GM21723 (cell line): Measurements from ENCODE around the gene CSPG4.
"Not testable (repeated sequence)": the region's sequence is repeated elsewhere in the genome, so short reads cannot be mapped to it uniquely, and the experiment has no call there.

Experiments used
- ATAC-seq: cut with Tn5 transposase; IDR thresholded peaks from one replicate; pipeline ENCODE4 v1.9.1; 2021; ENCODE audit warnings: mild to moderate bottlenecking, moderate library complexity; ENCODE audit not compliant: unreplicated experiment

CSPG4 gene

DNA sequence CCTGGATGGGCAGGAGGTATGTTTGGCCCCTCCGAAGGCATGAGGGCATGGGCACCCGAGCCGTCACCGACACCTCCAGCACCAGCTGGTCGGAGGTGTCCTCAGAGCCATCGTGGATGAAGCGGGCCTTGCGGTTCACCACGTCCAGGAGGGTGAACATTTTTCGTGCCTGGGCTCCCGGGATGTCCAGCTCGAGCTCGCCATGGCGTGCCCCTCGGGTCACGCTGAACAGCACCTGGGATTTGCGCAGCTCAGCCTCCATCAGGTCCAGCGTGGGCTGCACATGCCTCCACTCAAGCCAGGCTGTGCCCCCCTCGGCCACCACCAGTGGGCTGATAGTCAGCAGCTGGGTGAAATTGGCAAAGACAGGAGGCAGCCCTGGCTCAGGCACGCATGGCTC lies 23.2 kb downstream of the CSPG4 start:
- ATAC-seq = not testable (repeated sequence)

DNA sequence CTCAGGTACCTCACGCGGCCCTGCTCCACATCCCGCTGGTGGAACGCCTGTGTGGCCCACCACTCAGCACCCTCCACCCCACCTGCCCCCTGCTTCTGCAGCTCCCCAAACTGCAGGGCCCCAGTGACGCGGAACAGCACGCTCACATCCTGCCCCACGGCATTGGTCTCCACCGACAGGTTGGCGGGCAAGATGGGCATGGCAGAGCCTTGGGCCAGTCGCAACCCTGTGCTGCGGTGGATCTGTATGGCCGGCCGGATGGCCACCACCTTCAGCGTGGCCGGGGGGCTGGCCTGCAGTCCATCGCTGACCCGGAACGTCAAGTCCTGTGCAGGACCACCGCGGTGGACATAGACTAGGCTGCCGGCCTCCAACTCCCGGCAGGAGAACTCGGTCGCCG lies 23.8 kb downstream of the CSPG4 start:
- ATAC-seq = no peak

DNA sequence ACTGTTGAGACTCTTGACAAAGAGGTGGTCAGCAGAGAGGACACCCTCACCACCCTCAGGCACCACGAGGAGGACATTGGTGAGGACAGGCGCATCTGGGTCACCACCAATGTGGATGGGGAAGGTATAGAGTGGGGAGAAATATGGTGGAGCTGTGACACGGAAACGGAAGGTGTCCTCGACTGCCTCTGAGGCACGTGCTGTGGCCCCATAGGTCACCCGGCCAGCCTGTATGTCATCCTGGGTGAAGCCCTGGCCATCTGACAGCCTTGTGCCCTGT lies 24.4 kb downstream of the CSPG4 start:
- ATAC-seq = no peak

DNA sequence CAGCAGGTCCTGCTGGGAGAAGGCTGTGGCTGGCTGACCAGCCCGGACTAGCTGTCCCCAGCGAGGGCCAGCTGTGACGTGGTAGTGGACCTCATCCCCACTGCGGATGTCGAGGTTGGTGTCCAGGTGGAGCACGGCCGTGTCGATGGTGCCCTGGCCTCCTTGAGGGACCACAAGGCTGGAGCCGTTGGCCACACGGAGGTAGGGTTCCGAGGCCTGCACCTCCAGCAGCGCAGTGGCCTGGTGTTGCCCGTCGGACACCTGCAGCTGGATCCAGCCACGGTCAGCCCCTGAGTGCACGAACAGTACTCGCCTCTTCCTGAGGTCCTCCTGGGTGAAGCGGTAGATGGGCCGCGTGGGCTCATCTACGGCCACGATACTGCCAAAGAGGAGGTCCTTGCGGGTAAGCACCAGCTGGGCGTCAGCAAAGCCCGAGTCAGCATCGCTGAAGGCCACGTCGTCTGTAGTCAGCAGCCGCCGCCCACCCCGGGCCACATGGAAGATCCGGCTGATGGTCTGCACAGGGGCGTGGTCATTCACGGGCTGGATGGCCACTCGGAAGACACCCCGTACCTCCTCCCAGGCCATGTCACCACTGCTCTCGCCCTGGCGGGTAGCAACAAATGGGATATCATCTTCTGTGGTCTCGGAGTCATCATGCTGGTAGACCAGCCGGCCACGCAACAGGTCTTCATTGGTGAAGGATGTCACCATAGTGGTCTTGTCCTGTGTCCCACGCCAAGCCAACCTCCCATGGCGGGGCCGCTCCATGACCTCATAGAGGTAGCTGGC lies 25.0 kb downstream of the CSPG4 start:
- ATAC-seq = no peak

DNA sequence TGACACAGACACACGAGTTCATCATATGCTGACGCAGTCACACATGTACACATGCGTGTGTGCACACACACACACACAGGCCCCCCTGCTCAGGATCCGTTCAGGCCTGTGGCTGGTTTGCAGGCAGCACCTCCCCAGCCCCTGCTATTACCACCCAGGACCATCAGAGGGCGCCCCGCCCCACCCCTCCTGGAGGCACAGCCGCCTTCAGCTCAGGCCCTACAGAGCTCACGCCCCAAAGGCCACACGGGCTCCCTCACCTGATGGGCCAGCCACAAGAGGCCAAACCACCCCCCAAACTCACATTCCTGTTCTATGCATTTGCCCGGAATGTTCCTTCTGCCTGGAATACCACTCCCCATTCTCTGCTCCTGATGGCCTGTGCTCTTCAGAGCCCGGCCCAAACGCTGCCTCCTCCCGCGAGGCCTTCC lies 26.4 kb downstream of the CSPG4 start:
- ATAC-seq = not testable (repeated sequence)

DNA sequence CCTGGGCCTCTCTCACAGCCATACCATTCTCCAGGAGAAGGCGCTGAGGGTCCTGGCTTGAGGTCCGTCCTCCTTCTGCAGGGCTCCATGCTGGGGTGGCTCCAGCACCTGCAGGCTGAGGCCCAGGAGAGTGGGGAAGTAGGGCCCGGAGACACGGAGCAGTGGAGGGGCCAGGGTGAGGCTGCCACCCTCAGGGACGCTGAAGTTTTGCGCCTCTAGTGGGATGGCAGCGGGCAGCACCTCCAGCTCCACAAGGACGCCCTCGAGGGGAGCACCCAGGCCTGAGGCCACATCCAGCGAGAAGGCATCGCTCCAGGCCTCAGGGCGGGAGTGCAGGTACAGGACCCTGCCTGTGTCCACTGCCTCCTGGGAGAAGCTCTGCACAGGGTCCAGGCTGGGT lies 27.5 kb downstream of the CSPG4 start:
- ATAC-seq = no peak

DNA sequence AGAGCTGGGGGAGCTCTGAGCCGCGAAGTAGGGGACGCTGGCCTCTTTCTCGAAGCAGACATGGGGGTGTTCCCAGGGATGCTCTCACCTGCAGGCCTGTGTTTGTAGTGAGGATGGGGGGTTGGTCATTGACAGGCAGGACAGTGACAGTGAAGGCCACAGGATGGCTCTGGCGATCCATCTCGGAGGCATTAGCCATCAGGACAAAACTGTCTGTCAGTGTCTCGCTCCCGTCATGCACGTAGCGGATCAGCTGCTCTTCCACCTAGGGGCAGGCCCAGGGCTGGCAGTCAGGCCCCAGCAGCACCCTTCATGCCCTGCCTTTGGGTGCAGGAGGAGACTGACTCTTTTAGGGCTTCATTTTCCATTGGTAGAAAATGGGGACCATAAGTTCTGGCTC lies 28.0 kb downstream of the CSPG4 start:
- no peak for ATAC-seq

DNA sequence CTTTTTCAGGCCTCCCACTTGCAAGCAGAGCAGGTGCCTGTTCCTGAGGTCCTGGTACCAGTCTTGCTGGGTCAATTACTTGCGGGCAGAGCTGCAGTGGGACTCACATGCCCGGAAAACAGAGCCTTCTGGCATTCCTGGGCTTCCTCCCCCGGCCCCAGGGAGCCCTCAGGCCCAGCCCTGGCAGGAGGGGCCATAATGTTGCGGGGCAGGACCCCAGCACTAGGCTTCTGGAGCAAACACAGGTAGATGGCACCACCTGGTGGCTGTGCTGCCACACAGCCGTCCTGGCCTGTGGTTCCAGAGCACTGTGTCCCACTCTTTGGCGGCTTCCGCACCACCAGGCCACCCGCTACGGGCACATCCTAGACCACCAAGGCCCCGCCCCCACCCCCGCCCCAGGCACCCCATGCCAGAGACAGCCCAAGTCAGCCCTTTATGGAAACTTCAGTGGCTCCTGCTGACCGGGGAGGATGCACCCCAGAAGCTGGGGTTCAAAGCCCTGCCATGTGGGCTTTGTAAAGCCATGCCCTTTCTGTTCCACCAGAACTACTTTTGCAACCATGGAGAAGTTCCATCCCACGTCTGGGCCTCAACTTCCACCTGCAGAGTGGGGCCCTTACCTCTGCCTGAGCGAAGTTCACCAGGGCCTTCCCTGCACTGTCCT lies 28.9 kb downstream of the CSPG4 start:
- not testable (repeated sequence) for ATAC-seq

DNA sequence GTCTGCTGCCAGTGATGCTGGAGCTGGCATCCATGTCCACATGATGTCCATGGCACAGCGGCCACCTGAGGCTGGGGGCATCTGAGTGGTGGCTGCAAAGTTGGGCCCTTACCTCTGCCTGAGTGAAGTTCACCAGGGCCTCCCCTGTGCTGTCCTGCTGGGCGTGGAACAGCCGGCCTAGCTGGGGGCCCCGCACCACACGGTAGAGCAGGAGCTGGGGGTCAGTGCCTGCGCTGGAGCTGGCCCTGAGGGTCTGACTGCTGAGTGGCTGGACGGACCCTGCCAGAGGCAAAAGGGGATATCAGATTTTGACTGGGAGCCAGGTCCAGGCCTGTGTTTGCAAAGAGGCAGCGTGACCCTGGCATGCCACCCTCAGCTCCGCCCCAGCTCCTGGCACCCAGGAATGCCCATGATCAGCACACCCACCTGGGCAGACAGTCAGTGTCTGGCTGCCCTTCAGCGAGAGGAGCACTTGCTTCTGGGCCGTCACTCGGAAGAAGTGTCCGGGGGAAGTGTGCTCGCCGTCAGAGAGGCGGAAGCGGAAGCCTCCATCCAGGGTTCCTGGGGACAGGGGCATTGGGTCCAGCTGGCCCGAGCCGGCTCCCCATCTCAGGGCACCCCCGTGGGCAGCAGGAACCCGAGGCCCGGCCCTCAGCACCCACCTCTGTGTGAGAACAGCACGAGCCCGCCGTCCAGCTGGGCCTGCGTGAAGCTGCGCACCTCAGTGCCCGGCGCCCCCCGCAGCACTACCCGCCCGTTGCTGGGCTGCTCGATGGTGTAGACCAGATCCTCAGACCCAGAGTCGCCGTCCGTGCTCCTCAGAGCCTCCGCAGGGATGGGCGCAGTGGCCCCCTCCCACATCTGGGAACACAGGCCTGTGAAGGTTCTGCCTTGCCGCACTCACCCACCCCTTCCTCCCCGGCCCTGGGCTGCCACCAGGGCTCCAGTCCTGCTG lies 30.2 kb downstream of the CSPG4 start:
- no peak for ATAC-seq

DNA sequence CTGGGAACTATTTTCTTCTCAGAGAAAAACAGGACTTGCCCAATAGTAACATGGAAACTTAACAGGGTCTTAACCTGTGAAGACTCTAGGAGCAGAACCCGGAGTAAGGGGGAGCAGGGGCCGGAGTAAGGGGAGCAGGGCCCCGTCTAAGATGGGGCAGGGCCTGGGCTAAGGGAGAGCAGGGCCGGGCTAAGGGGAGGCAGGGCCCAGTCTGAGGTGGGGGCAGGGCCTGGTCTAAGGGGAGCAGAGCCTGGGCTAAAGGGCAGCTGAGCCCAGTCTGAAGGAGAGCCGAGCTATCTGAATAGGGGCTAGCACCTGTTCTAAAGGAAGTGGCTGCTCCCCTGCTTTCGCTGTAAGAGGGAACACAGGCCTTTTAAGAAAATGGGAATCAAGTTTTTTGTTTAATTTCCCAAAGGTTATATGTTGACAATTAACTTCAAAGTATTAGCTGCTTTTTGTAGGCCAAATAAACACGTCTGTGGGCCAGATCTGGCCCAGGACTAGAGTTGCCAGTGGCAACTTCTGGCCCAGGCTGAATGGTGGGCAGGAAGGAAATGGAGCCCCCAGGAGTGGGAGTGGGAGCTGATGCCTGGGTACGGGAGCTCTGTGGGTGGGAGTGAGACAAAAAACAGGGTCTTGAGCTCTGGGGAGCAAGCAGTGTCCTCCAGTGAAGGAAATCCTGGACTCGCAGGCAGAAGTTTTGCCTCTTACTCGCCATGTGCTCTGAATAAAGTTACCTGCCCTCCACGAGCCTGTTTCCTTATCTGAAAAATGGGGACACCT lies 32.5 kb downstream of the CSPG4 start:
- no peak for ATAC-seq

DNA sequence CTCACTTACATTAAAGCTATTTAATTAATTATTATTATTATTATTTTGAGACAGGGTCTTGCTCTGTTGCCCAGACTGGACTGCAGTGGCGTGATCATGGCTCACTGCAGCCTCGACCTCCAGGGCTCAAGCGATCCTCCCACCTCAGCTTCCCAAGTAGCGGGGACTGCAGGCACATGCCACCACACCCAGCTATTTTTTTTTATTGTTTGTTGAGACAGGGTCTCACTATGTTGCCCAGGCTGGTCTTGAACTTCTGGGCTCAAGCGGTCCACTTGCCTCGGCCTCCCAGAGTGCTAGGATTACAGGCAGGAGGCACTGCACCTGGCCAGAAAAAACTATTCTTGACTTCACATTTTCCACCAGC lies 34.3 kb downstream of the CSPG4 start:
- ATAC-seq = not testable (repeated sequence)

DNA sequence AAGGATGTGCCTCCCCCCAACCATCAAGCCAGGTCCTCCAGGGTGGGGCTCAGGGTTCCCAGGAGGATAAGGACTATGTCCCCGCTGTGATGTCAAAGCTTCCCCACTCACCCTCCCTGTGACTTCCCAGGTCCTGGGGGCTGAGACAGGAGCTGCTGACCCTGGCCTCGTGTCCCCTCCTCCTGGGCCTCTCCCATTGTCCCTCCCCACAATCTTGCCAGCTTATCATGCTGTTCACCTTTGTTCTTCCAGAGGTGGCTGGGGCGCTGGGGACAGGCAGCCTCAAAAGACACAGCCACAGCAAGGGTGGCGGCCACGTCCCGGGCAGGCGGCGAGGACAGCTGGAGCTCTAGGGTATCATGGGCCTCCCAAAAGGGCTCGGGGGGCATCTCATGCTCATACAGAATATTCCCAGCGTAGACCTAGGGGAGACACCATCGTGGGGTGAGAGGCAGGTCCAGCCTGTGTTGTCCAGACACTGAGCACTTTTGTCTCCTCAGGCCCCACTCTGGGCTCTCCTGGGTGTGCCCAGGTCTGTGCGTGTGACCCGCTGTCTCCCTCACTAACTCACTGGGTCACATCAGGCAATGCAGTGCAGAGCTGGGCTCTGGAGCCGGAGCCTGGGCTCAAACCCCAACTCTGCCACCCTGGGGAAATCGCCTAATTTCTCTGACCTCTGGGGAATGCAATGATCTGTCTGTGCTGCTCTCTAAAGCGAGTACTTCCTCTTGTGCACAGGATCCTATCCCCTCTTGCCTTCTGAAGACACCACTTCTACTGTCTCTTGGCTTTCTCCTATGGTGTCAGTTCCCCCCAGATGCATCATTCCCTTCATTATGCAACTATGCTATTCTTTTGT lies 35.0 kb downstream of the CSPG4 start:
- ATAC-seq = no peak

DNA sequence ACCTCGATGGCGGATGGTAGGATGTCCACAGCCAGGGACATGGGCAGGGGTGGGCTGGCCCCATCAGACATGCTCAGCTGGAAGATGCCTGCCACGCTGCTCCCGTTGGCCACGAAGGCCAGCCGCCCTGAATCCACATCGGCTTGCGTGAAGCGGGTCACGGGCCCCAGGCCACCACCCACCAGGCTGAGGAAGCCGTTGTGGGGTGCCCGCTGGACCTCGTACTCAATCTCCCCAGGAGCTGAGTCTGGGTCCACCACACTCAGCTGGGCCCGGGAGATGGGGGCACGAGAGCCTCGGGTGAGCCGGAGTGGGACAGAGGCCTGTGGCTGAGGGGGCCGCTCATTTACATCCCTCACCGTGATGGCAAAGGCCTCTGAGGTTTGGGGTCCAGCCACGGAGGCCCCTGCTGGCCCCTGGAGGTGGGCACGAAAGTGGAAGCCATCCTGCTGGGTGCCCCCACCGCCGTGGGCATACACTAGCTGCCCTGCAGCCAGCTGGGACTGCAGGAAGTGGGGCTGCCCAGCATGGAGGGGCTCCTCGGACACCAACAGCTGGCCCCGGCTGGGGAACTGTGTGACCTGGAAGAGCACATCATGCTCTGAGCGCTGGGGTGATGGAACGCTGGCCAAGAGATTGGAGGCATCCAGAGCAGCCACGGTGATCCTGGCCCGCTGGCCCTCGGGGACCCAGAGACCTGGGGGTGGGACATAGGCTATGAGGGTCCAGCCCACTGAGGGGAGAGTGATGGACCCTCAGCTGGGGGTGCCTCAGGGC lies 35.8 kb downstream of the CSPG4 start:
- no peak for ATAC-seq

DNA sequence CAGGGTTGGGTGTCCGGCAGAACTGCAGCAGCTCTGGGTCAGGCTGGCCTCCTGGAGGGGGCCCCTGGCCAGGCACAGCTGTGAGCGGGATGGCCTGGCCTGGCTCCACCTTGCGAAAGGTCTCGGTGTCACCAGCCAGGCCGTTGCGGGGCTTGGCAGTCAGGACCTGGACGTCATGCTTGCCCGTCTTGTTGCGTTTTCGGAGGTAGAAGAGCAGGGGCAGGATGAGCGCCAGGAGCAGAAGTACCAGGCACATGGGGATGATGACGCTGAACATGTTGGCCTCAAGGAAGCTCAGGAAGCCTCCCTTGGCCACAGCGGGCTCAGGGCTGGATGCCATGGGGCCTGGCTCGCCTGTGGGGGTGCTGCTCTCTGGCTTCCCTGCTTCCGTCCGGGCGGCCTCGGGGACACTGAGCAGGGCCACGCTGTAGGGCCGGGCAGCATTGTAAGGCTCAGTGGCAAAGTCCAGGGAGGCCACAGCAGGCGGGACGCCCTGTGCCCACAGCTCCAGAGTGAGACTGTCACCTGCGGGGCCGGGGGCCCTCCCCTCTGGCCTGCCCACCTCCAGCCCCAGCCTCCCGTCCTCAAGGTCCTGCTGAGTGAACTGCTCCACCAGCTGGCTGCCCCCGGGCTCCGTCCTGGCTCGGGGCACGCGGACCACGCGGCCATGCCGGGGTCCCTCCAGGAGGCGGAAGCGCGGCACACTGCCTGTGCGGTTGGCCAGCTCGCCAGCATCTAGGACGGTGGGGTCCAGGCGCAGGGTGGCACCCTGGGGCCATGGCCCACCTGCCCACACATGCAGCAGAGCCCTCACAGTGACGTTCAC lies 36.9 kb downstream of the CSPG4 start:
- no peak for ATAC-seq

DNA sequence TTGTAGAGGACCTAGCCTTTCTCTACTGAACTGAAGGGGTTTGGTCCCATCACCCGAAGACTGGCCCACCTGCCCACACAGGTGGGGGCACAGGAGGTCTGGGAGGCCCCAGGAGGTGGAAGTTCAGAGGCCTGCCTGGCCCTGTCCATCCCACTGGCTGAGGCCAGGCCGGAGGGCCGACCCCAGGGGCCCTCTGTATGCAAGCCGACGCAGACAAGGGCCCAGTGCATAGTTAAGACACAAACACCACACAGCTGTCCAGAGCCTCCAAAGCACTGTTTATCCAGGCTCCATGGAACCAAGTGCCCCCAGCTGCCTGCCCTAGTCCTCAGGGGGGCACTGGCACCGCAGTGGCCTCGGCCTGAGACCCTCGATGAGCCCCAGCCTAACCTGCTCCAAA lies 38.3 kb downstream of the CSPG4 start:
- ATAC-seq = no peak

DNA sequence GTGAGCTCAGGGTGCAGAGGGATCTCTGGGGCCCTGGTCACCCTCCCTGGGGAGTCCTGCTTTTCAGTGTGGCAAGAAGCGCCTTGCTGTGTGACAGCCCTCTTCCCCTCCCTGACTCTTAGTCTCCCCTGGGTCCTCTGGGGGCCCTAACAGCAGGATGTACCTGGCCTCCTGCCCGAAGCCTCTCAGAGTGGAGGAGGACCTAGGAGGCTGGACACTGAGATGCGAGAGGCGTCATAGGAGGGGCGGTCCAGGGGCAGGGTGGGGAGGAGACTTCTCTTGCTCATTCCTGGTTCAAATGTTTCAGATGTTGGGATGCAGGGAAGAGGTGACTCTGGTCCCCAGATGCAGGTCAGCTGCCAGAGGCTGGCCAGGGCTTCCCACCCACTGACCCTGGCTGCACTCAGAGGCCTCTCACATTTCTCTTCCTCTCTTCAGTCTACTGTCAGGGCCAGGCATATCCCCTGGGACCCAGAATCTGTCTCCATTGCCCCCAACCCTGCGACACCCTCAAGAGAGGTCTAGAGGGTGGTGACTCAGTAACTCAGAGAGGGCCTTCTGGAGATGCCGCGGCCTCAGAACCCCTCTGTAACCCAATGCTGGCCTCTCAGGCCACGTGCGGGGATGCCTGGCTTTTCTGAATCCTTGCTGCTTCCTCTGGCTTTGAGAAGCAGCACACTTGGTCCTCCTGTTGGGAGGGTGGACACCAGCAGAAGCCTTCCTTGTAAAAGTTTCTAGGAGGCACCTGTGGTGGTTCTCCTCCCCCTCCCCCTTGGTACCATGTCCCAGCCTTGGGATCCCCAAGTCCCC lies 39.0 kb downstream of the CSPG4 start:
- ATAC-seq = no peak

DNA sequence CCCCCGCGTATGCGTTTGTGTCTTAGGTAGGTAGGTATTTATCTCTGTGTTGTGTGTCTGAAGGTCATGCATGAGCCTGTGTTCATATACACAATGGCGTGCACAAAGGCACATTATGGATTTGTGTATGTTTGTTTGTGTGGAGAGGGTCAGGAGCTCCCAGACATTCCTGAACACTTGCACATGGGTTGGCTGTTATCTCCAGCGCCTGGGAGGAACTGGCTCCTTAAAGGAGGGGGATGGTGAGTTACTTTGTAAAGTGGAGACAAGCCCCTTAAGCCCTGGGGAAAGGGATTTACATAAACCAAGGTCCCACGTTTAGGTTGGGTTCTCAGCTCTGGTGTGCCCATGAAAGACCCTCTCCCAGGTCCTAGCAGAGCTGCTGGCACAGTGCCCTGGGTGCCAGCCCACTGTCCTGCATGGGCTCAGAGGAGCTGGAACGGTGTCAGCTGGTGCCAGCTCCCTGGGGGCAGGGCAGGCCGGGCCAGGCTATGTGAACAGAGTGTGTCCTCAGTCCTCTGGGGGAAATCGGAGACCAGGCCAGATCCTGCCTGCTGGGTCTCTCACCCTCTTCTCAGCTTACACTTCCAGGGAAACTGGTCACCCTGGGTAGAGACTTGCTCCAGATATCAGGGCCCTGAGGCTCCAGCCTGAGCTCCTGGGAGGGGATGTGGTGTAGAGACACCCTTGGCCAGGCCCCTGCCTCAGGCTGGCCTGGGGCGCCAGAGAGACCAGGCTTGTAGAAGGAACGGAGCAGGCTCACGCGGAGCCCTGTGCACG lies 39.8 kb downstream of the CSPG4 start:
- no peak for ATAC-seq
